Sigmoid colon (tissue), 7 donors: ENCODE data around the gene RRBP1. TPM values are rescaled to one million over a fixed set of nuclear protein-coding genes. Genes with fewer than 3 reads are reported as not detected.

Experiments
- DNase-seq: peaks from one replicate; pipeline ENCODE4 v3.0.0-alpha.2; 2019
- H3K27ac ChIP-seq, 4 donors: fragments of 200-600 bp; sonication (generic); one replicate each; pipeline ENCODE4 v1.5.1; 2016 to 2019; ENCODE audit warnings: mild to moderate bottlenecking in 1 of 4
- H3K27me3 ChIP-seq, 3 donors: fragments of 200-600 bp; sonication (generic); one replicate each; pipeline ENCODE4 v1.5.1; 2019; ENCODE audit warnings: mild to moderate bottlenecking in 1 of 3
- H3K36me3 ChIP-seq, 4 donors: fragments of 200-600 bp; sonication (generic); one replicate each; pipeline ENCODE4 v1.5.1; 2016 to 2019
- H3K4me1 ChIP-seq, 4 donors: fragments of 200-600 bp; sonication (generic); one replicate each; pipeline ENCODE4 v1.5.1; 2017 to 2019
- H3K4me3 ChIP-seq, 4 donors: fragments of 200-600 bp; sonication (generic); one replicate each; pipeline ENCODE4 v1.5.1; 2017 to 2019; ENCODE audit warnings: mild to moderate bottlenecking in 2 of 4, moderate library complexity in 1 of 4
- H3K9me3 ChIP-seq, 4 donors: fragments of 200-600 bp in 3 of 4; sonication (generic) in 3 of 4; one replicate each; pipeline versions ENCODE4 v1.5.1 to v1.6.1; 2013 to 2019
- CTCF ChIP-seq, 4 experiments: fragments of 450-650 bp in 3 of 4; fragments of 200-600 bp in 1 of 4; IDR thresholded peaks; one replicate each; pipeline ENCODE4 v1.5.1; 2016 to 2019; ENCODE audit warnings: antibody characterized with exemption in 4 of 4, mild to moderate bottlenecking in 3 of 4, moderate library complexity in 2 of 4
- EP300 ChIP-seq, 4 donors: sonication (generic); formaldehyde crosslinking; IDR thresholded peaks; one replicate each; pipeline ENCODE4 v1.6.1; 2017; ENCODE audit warnings: antibody characterized with exemption in 4 of 4
- POLR2A ChIP-seq, 2 donors: fragments of 450-650 bp; IDR thresholded peaks; one replicate each; pipeline ENCODE4 v1.6.1; 2016; ENCODE audit warnings: antibody characterized with exemption in 2 of 2, mild to moderate bottlenecking in 2 of 2, moderate library complexity in 2 of 2
- POLR2AphosphoS5 ChIP-seq, 4 donors: sonication (generic); formaldehyde crosslinking; IDR thresholded peaks; one replicate each; pipeline ENCODE4 v1.6.1; 2017; ENCODE audit warnings: antibody characterized with exemption in 4 of 4
- WGBS, 2 donors: extraction: QIAGEN DNeasy Blood & Tissue Kit; methylation state at CpG; one replicate each; pipeline ENCODE4 v1.1.7; 2013; 5-methylcytosine and 5-hydroxymethylcytosine counted together
- intact Hi-C: fragments of 100-400 bp; cut with DNase I; formaldehyde crosslinking; loops from one replicate; pipeline ENCODE4 v1.15.1; 2023
- polyA plus RNA-seq, 3 donors: library from polyadenylated mRNA; stranded (reverse); fragments of 200-250 nt; gene quantifications; one replicate each; pipeline ENCODE4 v1.2.3, GENCODE V29; 2013
- total RNA-seq, 4 donors: library from RNA; depleted of rRNA; stranded (reverse); fragments of >200 nt; gene quantifications; one replicate each; pipeline ENCODE4 v1.1.0, GENCODE V29; 2016
- donor health status: healthy with polysubstance abuse.
- donor health status: Bipolar disorder and iron deficiency.
- donor health status: healthy.

The RRBP1 gene
- total and polyA plus RNA-seq, 7 donors, result 24.6 to 245 (median 35.3) TPM

GRCh38 chr20:17648315-17648646, 33.8 kb downstream of the RRBP1 start:
- Histone ChIP-seq H3K36me3 (no peaks in the 10 kb centered on the region), H3K27me3 (no peaks in the 10 kb centered on the region), H3K4me3 (no peak overlapping the region), H3K27ac (peak overlapping the region in 3 of 4 donors; percentile 10 to 46 (median 46)), H3K4me1 (peaks cover 0 to 94% (median 81%) of the 10 kb centered on the region in 4 donors), H3K9me3 (no peaks in the 10 kb centered on the region)
- TF ChIP-seq POLR2AphosphoS5 (IDR thresholded peaks at IDR 0.05), result no peak
- TF ChIP-seq POLR2A (IDR thresholded peaks at IDR 0.05), result no peak
- TF ChIP-seq CTCF (IDR thresholded peaks at IDR 0.05), result no peak
- no peak for TF ChIP-seq EP300 (IDR thresholded peaks at IDR 0.05)
- peak; percentile 68 for DNase-seq
- WGBS, 2 donors, result 74 to 83% methylated on average over 10 of the region's 10 CpGs
- intact Hi-C loops, result no loop called here

GRCh38 chr20:17647391-17648314, 34.4 kb downstream of the RRBP1 start:
- peaks cover 0 to 3% (median 1%) of the 10 kb centered on the region in 4 donors for H3K36me3 ChIP-seq
- peak; percentile 58 for DNase-seq
- TF ChIP-seq POLR2AphosphoS5 (IDR thresholded peaks at IDR 0.05) (no peak), EP300 (IDR thresholded peaks at IDR 0.05) (no peak), POLR2A (IDR thresholded peaks at IDR 0.05) (no peak), CTCF (IDR thresholded peaks at IDR 0.05) (no peak)
- H3K4me3 ChIP-seq, result no peak overlapping the region
- H3K4me1 ChIP-seq, result peaks cover 0 to 92% (median 84%) of the 10 kb centered on the region in 4 donors
- no peaks in the 10 kb centered on the region for H3K9me3 ChIP-seq
- intact Hi-C loops, result no loop called here
- no peaks in the 10 kb centered on the region for H3K27me3 ChIP-seq
- H3K27ac ChIP-seq, result peak overlapping the region in 3 of 4 donors; percentile 40 to 49 (median 46)
- WGBS, 2 donors, result 83 to 89% methylated on average over 20 of the region's 20 CpGs

GRCh38 chr20:17646961-17647301, 35.1 kb downstream of the RRBP1 start:
- TF ChIP-seq POLR2A (IDR thresholded peaks at IDR 0.05) (no peak), CTCF (IDR thresholded peaks at IDR 0.05) (no peak), POLR2AphosphoS5 (IDR thresholded peaks at IDR 0.05) (no peak), EP300 (IDR thresholded peaks at IDR 0.05) (no peak)
- intact Hi-C loops, result no loop called here
- peak; percentile 57 for DNase-seq
- Histone ChIP-seq H3K36me3 (peaks cover 0 to 10% (median 3%) of the 10 kb centered on the region in 4 donors), H3K27me3 (no peaks in the 10 kb centered on the region), H3K27ac (peak overlapping the region in 3 of 4 donors; percentile 40 to 49 (median 46)), H3K9me3 (no peaks in the 10 kb centered on the region), H3K4me1 (peaks cover 0 to 85% (median 80%) of the 10 kb centered on the region in 4 donors), H3K4me3 (no peak overlapping the region)
- 22 to 51% methylated on average over 5 of the region's 5 CpGs for WGBS, 2 donors

- Histone ChIP-seq H3K4me3 (no peak overlapping the region), H3K4me1 (peaks cover 0 to 80% (median 75%) of the 10 kb centered on the region in 4 donors), H3K9me3 (no peaks in the 10 kb centered on the region), H3K36me3 (peaks cover 0 to 15% (median 5%) of the 10 kb centered on the region in 4 donors), H3K27me3 (no peaks in the 10 kb centered on the region), H3K27ac (peak overlapping the region; percentile 40 to 69 (median 48))
- TF ChIP-seq CTCF (IDR thresholded peaks at IDR 0.05) (no peak), POLR2AphosphoS5 (IDR thresholded peaks at IDR 0.05) (no peak), POLR2A (IDR thresholded peaks at IDR 0.05) (no peak), EP300 (IDR thresholded peaks at IDR 0.05) (no peak)
- 40 to 67% methylated on average over 14 of the region's 14 CpGs for WGBS, 2 donors
- intact Hi-C loops, result no loop called here
- DNase-seq, result peak; percentile 65
These were observed 35.7 kb downstream of the RRBP1 start for GRCh38 chr20:17646209-17646960.
